GM12875 (cell line): Measurements from ENCODE around the gene PGAP2.
"Not testable (repeated sequence)": the region's sequence is repeated elsewhere in the genome, so short reads cannot be mapped to it uniquely, and the experiment has no call there.

ENCODE experiments used
- H3K4me3 ChIP-seq: one replicate; pipeline ENCODE4 v1.5.1; 2011; ENCODE audit warnings: low read depth, low read length, control low read depth
- CTCF ChIP-seq: IDR thresholded peaks from 2 replicates; pipeline ENCODE4 v1.5.1; 2011; ENCODE audit warnings: low read depth, mild to moderate bottlenecking, control low read depth, inconsistent platforms, low read length, moderate library complexity, borderline replicate concordance; ENCODE audit not compliant: insufficient read depth

Gene PGAP2

GRCh38 chr11:3855808-3856491 is 47.6 kb downstream of the PGAP2 start:
- TF ChIP-seq CTCF, result no peak

GRCh38 chr11:3856856-3857553 is 48.6 kb downstream of the PGAP2 start:
- no peak for TF ChIP-seq CTCF
- H3K4me3 ChIP-seq, result peak overlapping the region; percentile 90

More at GRCh38 chr11:3855808-3856491, 47.6 kb downstream of the PGAP2 start:
- H3K4me3 ChIP-seq, result peak overlapping the region; percentile 90

GRCh38 chr11:3857628-3858027 is 49.3 kb downstream of the PGAP2 start:
- H3K4me3 ChIP-seq, result peak overlapping the region; percentile 90
- no peak for TF ChIP-seq CTCF

- peak overlapping the region; percentile 38 for H3K4me3 ChIP-seq
- no peak for TF ChIP-seq CTCF
These were observed 51.1 kb downstream of the PGAP2 start for GRCh38 chr11:3859373-3859881.

GRCh38 chr11:3860375-3860774 is 52.0 kb downstream of the PGAP2 start:
- H3K4me3 ChIP-seq, result no peak overlapping the region
- no peak for TF ChIP-seq CTCF

- not testable (repeated sequence) for H3K4me3 ChIP-seq
These were observed 52.6 kb downstream of the PGAP2 start for GRCh38 chr11:3860898-3861393.

- H3K4me3 ChIP-seq, result no peak overlapping the region
- TF ChIP-seq CTCF, result no peak
These were observed 53.3 kb downstream of the PGAP2 start for GRCh38 chr11:3861683-3862082.
